Uterus (tissue), 4 donors: ENCODE results near the gene LINC00632. TPM values are rescaled to one million over a fixed set of nuclear protein-coding genes. Genes with fewer than 3 reads are reported as not detected.
A peak's percentile ranks its signal among the peaks of the same experiment; 100 is the strongest.

ENCODE experiments used
- DNase-seq, 2 donors: peaks; one replicate each; pipeline ENCODE4 v3.0.0-alpha.2; 2019 to 2020
- H3K27ac ChIP-seq, 2 donors: fragments of 200-600 bp; sonication (generic); 1 replicate in 1 of 2; 2 replicates in 1 of 2; pipeline ENCODE4 v1.5.1; 2016 to 2018
- H3K27me3 ChIP-seq, 2 donors: fragments of 200-600 bp; sonication (generic); one replicate each; pipeline ENCODE4 v1.5.1; 2018 to 2019; ENCODE audit warnings: control low read depth in 1 of 2
- H3K36me3 ChIP-seq, 2 donors: fragments of 200-600 bp; sonication (generic); one replicate each; pipeline ENCODE4 v1.5.1; 2019; ENCODE audit warnings: control low read depth in 1 of 2
- H3K4me1 ChIP-seq, 2 donors: fragments of 200-600 bp; sonication (generic); one replicate each; pipeline ENCODE4 v1.5.1; 2018 to 2019; ENCODE audit warnings: control low read depth in 1 of 2
- H3K4me3 ChIP-seq, 2 donors: fragments of 200-600 bp; sonication (generic); 1 replicate in 1 of 2; 2 replicates in 1 of 2; pipeline ENCODE4 v1.5.1; 2018 to 2019; ENCODE audit warnings: mild to moderate bottlenecking in 1 of 2
- H3K9me3 ChIP-seq, 2 donors: fragments of 200-600 bp; sonication (generic); one replicate each; pipeline ENCODE4 v1.5.1; 2019; ENCODE audit warnings: control low read depth in 1 of 2
- POLR2A ChIP-seq, 2 donors: fragments of 450-650 bp; IDR thresholded peaks; one replicate each; pipeline ENCODE4 v1.6.1; 2016; ENCODE audit warnings: antibody characterized with exemption in 2 of 2, mild to moderate bottlenecking in 1 of 2, moderate library complexity in 1 of 2
- intact Hi-C: fragments of 100-400 bp; cut with DNase I; formaldehyde crosslinking; loops from one replicate; pipeline ENCODE4 v1.15.1; 2023; ENCODE audit warnings: low total_unique reads
- total RNA-seq, 4 donors: library from RNA; depleted of rRNA in 3 of 4; stranded (reverse); fragments of >200 nt in 3 of 4; gene quantifications; one replicate each; pipeline versions ENCODE4 v1.1.0 to v1.2.4, GENCODE V29; 2014 to 2023
- TF ChIP-seq, protein P1 (sequence below), 4 experiments: fragments of 200-600 bp in 2 of 4; fragments of 450-650 bp in 2 of 4; sonication (generic) in 2 of 4; IDR thresholded peaks; one replicate each; pipeline ENCODE4 v1.5.1; 2016 to 2019; ENCODE audit warnings: antibody characterized with exemption in 4 of 4, mild to moderate bottlenecking in 2 of 4, moderate library complexity in 1 of 4
- donor health status: DM: yes; HTN: yes; CAD: no.

LINC00632 gene
- total RNA-seq, 4 donors from 2014 or later = 14.4 to 228 (median 32.4) TPM

DNA sequence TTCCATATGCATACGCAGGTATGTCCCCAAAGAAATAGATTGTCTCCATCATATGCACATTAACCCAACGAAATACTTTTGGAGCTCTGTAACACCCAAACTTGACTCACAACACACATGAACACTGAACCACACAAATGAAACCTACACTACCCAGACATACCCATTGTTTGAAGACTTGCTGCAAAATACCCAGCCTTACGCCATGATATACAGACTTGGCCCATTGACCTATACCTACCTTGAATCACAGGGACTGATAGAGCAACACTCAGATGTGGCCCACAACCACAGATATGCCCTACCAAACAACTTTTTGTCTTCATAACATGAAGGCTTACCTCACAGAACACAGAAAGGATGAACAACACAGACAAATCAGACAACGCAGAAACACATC is 15.9 kb downstream of the LINC00632 start:
- TF ChIP-seq, protein P1, sequence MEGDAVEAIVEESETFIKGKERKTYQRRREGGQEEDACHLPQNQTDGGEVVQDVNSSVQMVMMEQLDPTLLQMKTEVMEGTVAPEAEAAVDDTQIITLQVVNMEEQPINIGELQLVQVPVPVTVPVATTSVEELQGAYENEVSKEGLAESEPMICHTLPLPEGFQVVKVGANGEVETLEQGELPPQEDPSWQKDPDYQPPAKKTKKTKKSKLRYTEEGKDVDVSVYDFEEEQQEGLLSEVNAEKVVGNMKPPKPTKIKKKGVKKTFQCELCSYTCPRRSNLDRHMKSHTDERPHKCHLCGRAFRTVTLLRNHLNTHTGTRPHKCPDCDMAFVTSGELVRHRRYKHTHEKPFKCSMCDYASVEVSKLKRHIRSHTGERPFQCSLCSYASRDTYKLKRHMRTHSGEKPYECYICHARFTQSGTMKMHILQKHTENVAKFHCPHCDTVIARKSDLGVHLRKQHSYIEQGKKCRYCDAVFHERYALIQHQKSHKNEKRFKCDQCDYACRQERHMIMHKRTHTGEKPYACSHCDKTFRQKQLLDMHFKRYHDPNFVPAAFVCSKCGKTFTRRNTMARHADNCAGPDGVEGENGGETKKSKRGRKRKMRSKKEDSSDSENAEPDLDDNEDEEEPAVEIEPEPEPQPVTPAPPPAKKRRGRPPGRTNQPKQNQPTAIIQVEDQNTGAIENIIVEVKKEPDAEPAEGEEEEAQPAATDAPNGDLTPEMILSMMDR (IDR thresholded peaks at IDR 0.05) = no peak
- no peak for TF ChIP-seq POLR2A (IDR thresholded peaks at IDR 0.05)
- no peaks in the 10 kb centered on the region for H3K4me1 ChIP-seq
- no peak overlapping the region for H3K27ac ChIP-seq
- intact Hi-C loops = no loop called here
- H3K9me3 ChIP-seq = no peaks in the 10 kb centered on the region
- no peaks in the 10 kb centered on the region for H3K27me3 ChIP-seq
- H3K36me3 ChIP-seq = no peaks in the 10 kb centered on the region
- H3K4me3 ChIP-seq = no peak overlapping the region
- no peak for DNase-seq

DNA sequence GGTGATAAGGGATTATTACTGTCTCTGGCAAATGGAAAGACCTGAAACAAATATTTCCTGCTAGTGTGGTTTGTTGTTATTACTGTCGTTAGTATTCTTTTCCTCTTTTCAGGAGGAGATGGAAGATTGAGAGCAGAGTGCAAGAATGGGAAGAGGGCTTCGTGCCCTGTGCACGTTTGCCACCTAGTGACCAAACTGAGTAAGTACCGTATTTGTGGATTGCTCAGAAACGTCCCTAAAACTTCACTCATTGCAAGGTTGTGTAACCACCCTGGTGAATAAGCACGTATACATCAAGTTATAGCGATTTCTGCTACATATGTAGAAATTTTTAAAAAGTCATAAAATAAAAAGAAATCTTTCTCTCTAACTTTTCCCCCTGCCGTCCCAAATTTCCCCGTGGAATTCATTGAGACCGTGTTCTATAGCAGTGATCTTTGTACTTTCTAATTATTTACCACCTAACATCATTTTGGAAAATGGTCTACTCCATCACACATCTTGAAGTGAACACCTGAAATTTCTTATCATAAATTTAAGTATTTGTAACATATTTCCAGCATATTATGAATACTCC is 24.3 kb downstream of the LINC00632 start:
- Histone ChIP-seq H3K4me3 (no peak overlapping the region), H3K36me3 (no peaks in the 10 kb centered on the region), H3K27me3 (peaks cover 0 to 6% of the 10 kb centered on the region in 2 donors), H3K4me1 (no peaks in the 10 kb centered on the region), H3K9me3 (no peaks in the 10 kb centered on the region), H3K27ac (no peak overlapping the region)
- intact Hi-C loops = no loop called here
- TF ChIP-seq POLR2A (IDR thresholded peaks at IDR 0.05) = no peak
- TF ChIP-seq, protein P1 (IDR thresholded peaks at IDR 0.05) = peak; percentile 47 to 57 (median 50)
- no peak for DNase-seq

DNA sequence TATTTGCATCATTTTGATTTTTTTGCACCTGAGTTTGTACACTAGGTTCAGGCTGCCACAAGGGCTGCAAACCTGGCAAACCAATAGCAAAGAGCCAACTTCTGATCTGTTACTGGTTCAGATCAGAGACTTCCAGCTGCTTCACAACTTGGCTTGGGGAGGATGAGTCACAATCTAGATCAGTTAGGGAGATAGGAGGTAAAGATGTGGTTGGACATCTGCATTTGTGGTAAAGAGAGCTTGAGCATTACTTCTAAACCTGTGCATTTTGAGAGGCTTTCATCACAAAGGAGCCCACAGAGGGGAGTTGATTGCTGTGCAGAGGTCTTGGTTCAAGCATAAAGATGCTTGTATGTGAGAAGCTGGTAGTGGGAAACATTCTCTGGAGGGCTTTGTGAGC is 34.5 kb downstream of the LINC00632 start:
- Histone ChIP-seq H3K36me3 (no peaks in the 10 kb centered on the region), H3K4me3 (no peak overlapping the region), H3K4me1 (no peaks in the 10 kb centered on the region), H3K27ac (no peak overlapping the region), H3K9me3 (no peaks in the 10 kb centered on the region), H3K27me3 (no peaks in the 10 kb centered on the region)
- DNase-seq = no peak
- intact Hi-C loops = no loop called here
- TF ChIP-seq POLR2A (IDR thresholded peaks at IDR 0.05) = no peak
- TF ChIP-seq, protein P1 (IDR thresholded peaks at IDR 0.05) = no peak

DNA sequence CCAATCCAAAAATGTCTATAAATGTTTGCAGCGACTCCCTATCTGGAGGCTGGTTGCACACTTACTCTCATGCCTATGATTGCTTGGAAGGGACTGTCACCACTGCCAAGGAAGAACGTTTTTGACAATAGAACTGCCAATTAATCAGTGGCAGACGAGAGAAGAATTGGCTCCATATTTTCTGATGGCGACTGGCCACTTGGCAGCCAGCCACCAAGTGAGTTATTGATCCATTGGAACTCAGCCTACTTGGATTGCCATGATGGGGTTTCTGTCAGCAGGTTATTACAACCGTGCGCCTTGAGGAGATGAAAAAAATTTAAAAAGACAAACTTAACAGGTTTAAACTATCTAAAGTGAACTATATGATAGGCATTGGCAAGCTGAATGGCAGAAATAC is 47.4 kb downstream of the LINC00632 start:
- intact Hi-C loops = no loop called here
- no peaks in the 10 kb centered on the region for H3K27me3 ChIP-seq
- no peak for DNase-seq

DNA sequence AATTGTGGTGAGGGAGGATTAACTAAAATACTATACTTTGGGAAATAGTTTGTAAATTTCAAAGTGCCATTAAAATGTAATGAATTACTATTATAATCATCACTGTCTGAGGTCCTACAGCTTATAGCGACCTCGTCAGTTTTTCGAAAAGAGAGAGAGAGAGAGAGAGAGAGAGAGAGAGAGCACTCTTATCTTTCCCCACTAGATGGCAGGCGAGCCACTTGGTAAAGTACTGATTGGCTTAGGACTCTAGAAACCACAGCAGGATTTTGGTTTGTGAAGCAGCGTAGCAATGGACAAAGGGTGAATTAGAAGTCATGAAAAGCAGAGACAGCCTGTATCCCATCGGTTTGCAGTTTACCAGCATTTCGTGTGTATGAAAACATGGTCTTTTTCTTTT is 52.5 kb downstream of the LINC00632 start:
- Histone ChIP-seq H3K27ac (no peak overlapping the region), H3K27me3 (no peaks in the 10 kb centered on the region), H3K4me1 (no peaks in the 10 kb centered on the region), H3K36me3 (no peaks in the 10 kb centered on the region), H3K9me3 (no peaks in the 10 kb centered on the region), H3K4me3 (no peak overlapping the region)
- no peak for TF ChIP-seq POLR2A (IDR thresholded peaks at IDR 0.05)
- TF ChIP-seq, protein P1 (IDR thresholded peaks at IDR 0.05) = peak; percentile 32 to 60 (median 43)
- DNase-seq = peak in 1 of 2 donors; percentile 21
- intact Hi-C loops = no loop called here

More for the DNA sequence above, 47.4 kb downstream of the LINC00632 start:
- Histone ChIP-seq H3K4me1 (no peaks in the 10 kb centered on the region), H3K27ac (no peak overlapping the region), H3K9me3 (no peaks in the 10 kb centered on the region), H3K36me3 (no peaks in the 10 kb centered on the region), H3K4me3 (no peak overlapping the region)
- TF ChIP-seq POLR2A (IDR thresholded peaks at IDR 0.05) = no peak
- TF ChIP-seq, protein P1 (IDR thresholded peaks at IDR 0.05) = no peak
